Stimulated activated naive CD4-positive, alpha-beta T cell treated with Interleukin-2 at 50 U/mL for 16 hours (primary cell): ENCODE data around the gene TPRN.

ENCODE experiments used
- DNase-seq: peaks from one replicate; lab custom pipeline; 2025; lab: John Stamatoyannopoulos, UW

The TPRN gene

DNA sequence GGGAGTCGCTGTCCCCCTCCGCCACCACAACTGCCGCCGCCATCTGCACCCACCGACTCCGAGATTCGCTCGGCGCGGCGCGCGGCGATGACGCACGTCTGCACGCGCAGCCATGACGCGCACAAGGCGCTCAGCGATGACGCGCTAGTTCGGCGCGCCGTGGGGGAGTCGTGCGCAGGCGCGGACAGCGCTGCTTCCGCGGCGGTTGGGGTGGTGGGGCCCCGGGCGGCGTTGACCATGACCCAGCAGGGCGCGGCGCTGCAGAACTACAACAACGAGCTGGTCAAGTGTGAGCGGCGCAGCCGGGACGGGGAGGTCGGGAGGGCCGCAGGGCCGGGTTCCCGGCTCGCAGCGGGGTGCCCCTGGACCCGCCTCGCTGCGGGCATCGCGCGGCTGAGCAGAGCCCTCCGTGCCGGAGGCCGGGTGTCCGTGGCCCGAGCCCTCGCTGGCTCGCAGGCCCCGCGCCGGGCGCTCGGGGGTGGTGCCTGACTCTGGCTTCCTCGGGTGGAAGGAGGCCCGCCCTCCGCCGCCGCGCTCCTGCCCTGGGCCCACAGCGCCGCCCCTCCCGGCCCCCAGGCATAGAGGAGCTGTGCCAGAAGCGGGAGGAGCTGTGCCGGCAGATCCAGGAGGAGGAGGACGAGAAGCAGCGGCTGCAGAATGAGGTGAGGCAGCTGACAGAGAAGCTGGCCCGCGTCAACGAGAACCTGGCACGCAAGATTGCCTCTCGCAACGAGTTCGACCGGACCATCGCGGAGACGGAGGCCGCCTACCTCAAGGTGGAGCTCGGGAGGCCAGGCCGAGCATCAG lies 11.8 kb downstream of the TPRN start, which contains the start of the genes ANAPC2 and SSNA1:
Gene ANAPC2 (minus strand): TSS at position 71 of the 807 bp plus-strand sequence. CDS start 28 bp downstream, at position 43.
Gene SSNA1 (plus strand): TSS at position 187 of the 807 bp plus-strand sequence. CDS start 51 bp downstream, at position 238.
- DNase-seq: peak; percentile 87

DNA sequence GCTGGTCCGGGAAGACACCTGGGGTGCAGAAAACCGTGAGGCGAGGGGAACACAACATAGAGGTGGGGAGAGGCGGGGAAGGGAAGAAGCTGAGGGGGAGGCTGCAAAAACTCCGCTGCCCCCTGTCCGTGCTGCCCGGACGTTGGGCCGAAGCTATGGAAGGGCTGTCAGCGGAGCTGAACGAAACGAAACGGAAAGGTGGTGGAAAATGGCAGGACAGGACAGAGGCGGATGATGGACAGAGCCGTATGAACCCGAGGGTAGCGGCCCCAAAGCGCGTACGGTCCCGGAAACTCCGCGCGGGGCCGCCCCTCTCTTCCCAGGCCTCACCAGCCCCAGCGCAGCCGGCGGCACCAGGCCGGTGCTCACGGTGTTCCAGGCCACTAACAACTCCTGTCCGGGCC lies 12.5 kb downstream of the TPRN start:
- no peak for DNase-seq

DNA sequence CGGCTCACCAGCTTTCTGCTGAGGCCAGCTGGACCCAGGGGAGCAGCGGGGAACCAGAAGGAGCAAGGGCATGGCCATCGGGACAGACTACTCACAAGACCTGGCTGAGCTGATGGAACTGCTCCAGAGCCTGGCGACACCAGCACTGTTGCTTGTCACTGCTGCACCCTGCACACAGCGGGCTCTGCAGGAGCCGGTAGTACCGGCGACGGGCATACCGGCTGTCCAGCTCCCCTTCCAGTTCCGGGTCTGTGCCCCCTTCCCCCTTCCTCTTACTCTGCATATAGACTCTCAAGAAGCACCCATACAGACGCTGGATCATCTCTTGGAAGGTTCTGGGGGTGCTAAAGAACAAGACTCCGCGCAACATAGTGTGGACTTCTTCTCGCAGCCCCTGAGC lies 13.2 kb downstream of the TPRN start:
- no peak for DNase-seq

GRCh38 chr9:137186385-137186784 lies 14.2 kb downstream of the TPRN start:
- no peak for DNase-seq

DNA sequence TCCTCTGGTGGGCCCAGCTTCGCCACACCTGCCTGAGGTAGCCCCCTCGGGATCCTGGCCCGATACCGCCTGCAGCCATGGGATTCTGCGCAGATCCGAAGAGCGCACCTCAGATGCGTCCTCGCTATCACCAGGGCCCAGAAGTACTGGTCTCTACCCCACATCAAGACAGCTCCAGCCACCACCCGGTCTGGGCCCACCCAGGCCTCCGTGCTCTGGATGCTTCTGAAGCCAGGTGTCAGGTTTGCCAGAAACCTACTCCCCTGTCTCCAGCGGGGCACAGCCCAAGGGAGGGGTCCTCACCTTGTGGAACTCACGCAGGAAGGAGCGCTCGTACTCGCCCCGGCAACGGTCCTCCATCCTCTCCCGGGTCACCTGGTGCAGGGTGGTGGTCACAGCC lies 14.6 kb downstream of the TPRN start:
- no peak for DNase-seq

GRCh38 chr9:137184881-137185660 lies 15.5 kb downstream of the TPRN start:
- no peak for DNase-seq

- DNase-seq: no peak
These were observed 16.5 kb downstream of the TPRN start for GRCh38 chr9:137183980-137184595.

- no peak for DNase-seq
These were observed 17.7 kb downstream of the TPRN start for GRCh38 chr9:137182836-137183235.

GRCh38 chr9:137181680-137182079 lies 18.9 kb downstream of the TPRN start:
- no peak for DNase-seq

DNA sequence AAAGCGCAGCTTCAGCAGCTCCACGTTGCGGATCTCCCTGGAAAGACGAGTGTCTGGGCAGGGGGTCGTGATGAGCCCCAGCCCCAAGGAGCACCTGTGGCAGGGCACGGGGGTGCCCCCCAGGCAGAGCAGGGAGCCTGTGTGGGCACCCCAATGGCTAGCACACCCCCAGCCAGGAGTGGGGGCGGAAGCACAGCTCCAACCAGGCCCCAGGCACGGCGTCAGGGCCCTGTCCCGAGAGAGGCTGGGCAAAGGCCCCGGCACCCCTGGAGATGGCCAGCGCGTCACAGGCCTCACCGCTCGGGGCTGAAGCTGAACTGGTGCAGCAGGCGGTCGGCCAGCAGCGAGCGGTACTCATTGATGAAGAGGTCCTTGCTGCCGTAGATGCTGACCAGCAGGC lies 20.1 kb downstream of the TPRN start:
- DNase-seq: no peak

DNA sequence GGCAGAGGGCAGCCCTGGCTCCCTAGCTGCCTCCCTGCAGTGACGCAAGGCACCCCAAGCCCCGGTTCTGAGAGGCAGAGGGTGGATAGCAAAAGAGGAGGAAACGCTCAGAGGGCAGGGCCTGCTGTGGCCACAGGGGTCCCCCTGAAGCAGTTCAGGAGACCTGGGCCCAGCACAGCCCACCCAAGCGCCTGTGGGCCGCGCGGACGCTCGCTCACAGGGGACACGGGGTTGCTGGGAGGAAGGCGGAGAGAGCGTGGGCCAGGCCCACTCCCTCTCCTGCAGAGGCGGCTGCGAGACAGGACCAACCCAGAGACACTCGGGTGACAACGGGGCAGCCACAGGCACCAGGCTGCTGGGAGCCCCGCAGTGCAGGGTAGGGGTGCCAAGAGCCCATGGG lies 20.8 kb downstream of the TPRN start:
- no peak for DNase-seq

DNA sequence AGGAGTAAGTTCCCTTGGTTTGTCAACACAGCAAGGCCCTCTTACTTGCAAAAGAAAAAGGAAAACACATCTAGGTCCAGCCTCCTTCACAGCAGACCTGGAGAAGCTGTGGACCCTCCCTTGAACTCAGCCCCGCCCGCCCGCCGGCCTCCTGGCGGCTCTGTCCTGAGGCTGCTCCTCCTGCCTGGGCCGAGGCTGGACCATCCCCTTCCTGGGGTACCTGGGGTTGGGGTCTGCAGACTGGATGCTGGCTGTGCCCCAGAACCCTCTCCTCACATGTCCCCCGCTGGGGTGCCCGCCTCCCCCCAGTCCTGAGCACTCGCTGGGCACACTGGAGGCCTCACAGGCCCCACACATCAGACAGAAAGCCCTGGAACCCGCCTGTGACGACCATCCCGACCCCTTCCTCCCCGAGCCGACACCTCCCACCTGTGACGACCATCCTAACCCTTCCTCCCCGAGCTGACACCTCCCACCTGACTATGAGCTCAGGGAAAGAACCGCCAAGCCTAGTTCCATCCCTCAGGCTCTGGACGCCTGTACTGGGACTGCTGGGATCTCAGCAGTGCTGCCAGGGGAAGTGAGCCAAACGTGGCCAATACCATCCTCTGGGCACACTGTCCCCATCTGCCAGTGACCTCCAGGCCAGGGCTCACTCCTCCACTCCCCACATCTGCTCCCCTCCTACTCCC lies 21.5 kb downstream of the TPRN start:
- DNase-seq: no peak

GRCh38 chr9:137178201-137178938 lies 22.2 kb downstream of the TPRN start:
- no peak for DNase-seq

- DNase-seq: no peak
These were observed 24.0 kb downstream of the TPRN start for GRCh38 chr9:137176302-137177182.

GRCh38 chr9:137175345-137175961 lies 25.1 kb downstream of the TPRN start:
- no peak for DNase-seq

DNA sequence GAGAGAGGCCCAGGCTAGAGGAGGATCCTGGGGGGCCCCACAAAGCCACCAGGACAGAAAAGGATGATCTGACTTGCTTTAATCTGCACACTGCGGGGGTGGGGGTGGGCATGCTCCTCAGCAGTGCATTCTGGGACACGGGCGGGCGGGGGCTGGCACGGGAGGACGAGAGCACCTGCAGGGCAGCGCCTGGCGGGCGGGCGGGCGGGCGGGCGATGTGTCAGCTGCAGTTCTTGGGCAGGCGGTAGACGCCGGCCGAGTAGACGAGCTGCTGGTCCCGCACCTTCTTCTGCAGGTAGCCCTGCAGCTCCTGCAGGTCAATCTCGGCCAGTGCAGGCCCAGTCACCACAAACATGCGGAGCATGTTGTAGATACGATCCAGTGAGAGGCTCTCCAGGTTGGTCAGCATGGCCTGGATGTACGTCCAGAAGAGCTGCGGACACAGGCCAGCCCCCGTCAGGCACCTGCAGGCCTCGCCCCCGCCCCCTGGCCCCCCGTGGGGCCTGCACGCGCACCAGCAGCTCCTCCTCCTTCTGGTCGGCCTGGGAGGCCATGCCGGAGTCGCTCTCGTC lies 25.7 kb downstream of the TPRN start:
- peak; percentile 4 for DNase-seq

- DNase-seq: no peak
These were observed 26.5 kb downstream of the TPRN start for GRCh38 chr9:137173796-137174664.
